Astrocyte (in vitro differentiated cells and primary cell): ENCODE measurements around the gene RPSA.

Experiments used
- CTCF ChIP-seq: IDR thresholded peaks from 2 replicates; pipeline ENCODE4 v1.5.1; 2011; ENCODE audit warnings: low read depth, mild to moderate bottlenecking, inconsistent platforms, low read length, moderate library complexity; ENCODE audit not compliant: insufficient read depth
- EZH2 ChIP-seq: IDR thresholded peaks from 2 replicates; pipeline ENCODE4 v1.6.1; 2012; ENCODE audit warnings: mild to moderate bottlenecking, low read length, inconsistent platforms; ENCODE audit not compliant: insufficient read depth

DNA sequence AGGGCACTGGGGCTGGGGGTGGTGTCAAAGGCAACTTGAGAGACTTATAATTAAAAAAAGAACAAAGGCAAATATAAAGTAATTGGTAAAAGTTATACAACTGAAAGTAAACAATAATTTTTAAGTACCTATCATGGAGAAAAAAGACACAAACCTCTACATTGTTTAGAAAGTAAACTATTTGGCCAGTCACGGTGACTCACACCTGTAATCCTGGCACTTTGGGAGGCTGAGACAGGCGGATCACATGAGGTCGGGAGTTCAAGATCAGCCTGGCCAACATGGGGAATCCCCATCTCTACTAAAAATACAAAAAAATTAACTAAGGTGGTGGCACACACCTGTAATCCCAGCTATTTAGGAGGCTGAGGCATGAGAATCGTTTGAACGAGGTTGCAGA is 25.8 kb downstream of the RPSA start:
- TF ChIP-seq CTCF (no peak), EZH2 (no peak)
